Caco-2 (cell line): ENCODE data around the gene PROZ. TPM values are rescaled to one million over a fixed set of nuclear protein-coding genes. Genes with fewer than 3 reads are reported as not detected.

Source experiments
- BruUV-seq: library from RNA; stranded (reverse); fragments of 400-500 nt; replicated peaks from 2 replicates; lab custom pipeline; 2021; lab: Mats Ljungman, UMichigan
- CTCF ChIA-PET: fragments of 300-600 bp; sonication (Branson Sonifier 250); formaldehyde crosslinking; loops from one replicate; lab custom pipeline; 2022; ENCODE audit warnings: antibody characterized with exemption; lab: Charles Lee
- POLR2A ChIA-PET: fragments of 300-600 bp; sonication (Branson Sonifier 250); formaldehyde crosslinking; loops from one replicate; lab custom pipeline; 2022; ENCODE audit warnings: antibody characterized with exemption; lab: Charles Lee
- DNase-seq, 2 experiments: peaks; one replicate each; pipeline versions ENCODE4 v3.0.0 to v3.0.0-alpha.2; 2020 to 2022
- H3K27me3 ChIP-seq: replicated peaks from 2 replicates; pipeline ENCODE4 v1.6.0; 2011; ENCODE audit warnings: low read length; ENCODE audit not compliant: control insufficient read depth, insufficient read depth
- H3K36me3 ChIP-seq: 2 replicates; pipeline ENCODE4 v1.5.1; 2011; ENCODE audit warnings: low read length; ENCODE audit not compliant: control insufficient read depth, insufficient read depth
- H3K4me1 ChIP-seq: fragments of 250-450 bp; sonication (Bioruptor Pico); 2 replicates; pipeline ENCODE4 v1.5.1; 2020; ENCODE audit warnings: mild to moderate bottlenecking
- H3K4me3 ChIP-seq: 2 replicates; pipeline ENCODE4 v1.5.1; 2011; ENCODE audit warnings: low read depth, mild to moderate bottlenecking, control low read depth, low read length
- H3K9me3 ChIP-seq: fragments of 250-450 bp; sonication (Bioruptor Pico); 2 replicates; pipeline ENCODE4 v1.5.1; 2020; ENCODE audit warnings: mild to moderate bottlenecking, moderate library complexity
- H3K27ac Mint-ChIP-seq: one replicate; pipeline ENCODE4 v1.8.0; 2022; ENCODE audit warnings: mixed read lengths; ENCODE audit not compliant: unreplicated experiment
- H3K27me3 Mint-ChIP-seq: one replicate; pipeline ENCODE4 v1.8.0; 2022; ENCODE audit warnings: mixed read lengths; ENCODE audit not compliant: insufficient read depth, unreplicated experiment
- H3K36me3 Mint-ChIP-seq: one replicate; pipeline ENCODE4 v1.8.0; 2022; ENCODE audit warnings: mild to moderate bottlenecking, mixed read lengths; ENCODE audit not compliant: insufficient read depth, unreplicated experiment
- H3K4me1 Mint-ChIP-seq: one replicate; pipeline ENCODE4 v1.8.0; 2022; ENCODE audit warnings: low read depth, mixed read lengths; ENCODE audit not compliant: unreplicated experiment
- H3K4me3 Mint-ChIP-seq: one replicate; pipeline ENCODE4 v1.8.0; 2022; ENCODE audit warnings: mild to moderate bottlenecking, moderate library complexity, mixed read lengths; ENCODE audit not compliant: unreplicated experiment
- H3K9me3 Mint-ChIP-seq: one replicate; pipeline ENCODE4 v1.8.0; 2022; ENCODE audit warnings: mixed read lengths; ENCODE audit not compliant: unreplicated experiment
- intact Hi-C: fragments of 100-400 bp; cut with micrococcal nuclease; formaldehyde crosslinking; loops from one replicate; pipeline ENCODE4 v1.10.0; 2022; ENCODE audit not compliant: unreplicated experiment
- total RNA-seq: library from RNA; stranded (reverse); gene quantifications from 2 replicates; pipeline ENCODE4 v1.2.3, GENCODE V29; 2022
- TF ChIP-seq, protein P1 (sequence below), 2 experiments: fragments of 200-600 bp in 1 of 2; IDR thresholded peaks; 1 replicate in 1 of 2; 2 replicates in 1 of 2; pipeline versions ENCODE4 v1.5.1 to v1.8.0; 2011 to 2022; ENCODE audit warnings: antibody characterized with exemption in 1 of 2, control low read depth in 1 of 2, inconsistent platforms in 1 of 2, low read depth in 1 of 2, low read length in 1 of 2, mild to moderate bottlenecking in 1 of 2, moderate library complexity in 1 of 2; ENCODE audit not compliant: insufficient read depth in 1 of 2, severe bottlenecking in 1 of 2, unreplicated experiment in 1 of 2

PROZ gene
- total RNA-seq, 1 experiment from 2014 or later, result not detected

DNA sequence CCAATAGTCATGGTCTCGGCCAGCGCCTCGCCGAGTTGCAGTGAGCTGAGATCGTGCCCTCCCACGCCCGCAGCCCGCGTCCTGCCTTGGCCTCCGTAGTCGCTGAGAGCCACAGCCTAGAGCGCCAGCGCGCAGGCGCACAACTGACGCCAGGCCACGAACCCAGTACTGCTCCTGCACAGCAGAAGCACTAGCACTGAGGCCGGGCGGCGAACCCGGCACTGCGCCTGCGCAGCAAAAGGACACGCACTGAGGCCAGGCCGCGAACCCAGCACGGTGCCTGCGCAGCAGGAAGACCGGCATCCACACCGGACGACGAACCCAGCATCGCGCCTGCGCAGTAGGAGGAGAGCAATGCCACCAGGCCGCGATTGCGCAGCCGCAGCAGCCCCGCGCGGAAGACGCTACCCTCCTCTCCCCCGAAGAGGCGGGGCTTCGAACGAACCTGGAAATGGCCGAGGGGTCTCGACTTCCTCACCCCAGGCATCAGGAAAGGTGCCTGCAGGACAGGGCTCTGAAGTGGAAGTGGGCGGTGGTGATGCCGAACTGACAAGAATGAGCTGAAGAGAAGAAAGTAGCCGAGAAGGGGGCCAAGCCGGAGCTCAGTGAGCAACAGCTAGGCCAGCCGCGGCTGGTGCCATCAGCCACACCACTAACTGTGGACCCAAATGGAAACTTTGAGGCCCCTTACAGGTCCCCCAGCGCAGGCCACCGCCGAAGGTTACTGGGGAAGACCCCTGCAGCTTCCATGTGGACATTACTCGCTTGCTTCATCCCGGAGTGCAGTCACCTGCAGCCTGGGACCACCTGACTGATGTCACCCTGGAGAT is 28.3 kb upstream of the PROZ start:
- Mint-ChIP-seq H3K4me1 (no peaks in the 10 kb centered on the region), H3K27me3 (no peaks in the 10 kb centered on the region), H3K4me3 (no peak overlapping the region), H3K27ac (no peak overlapping the region), H3K9me3 (no peaks in the 10 kb centered on the region), H3K36me3 (no peaks in the 10 kb centered on the region)
- ChIA-PET CTCF (no interaction called here), POLR2A (no interaction called here)
- intact Hi-C loops, result no loop called here
- Histone ChIP-seq H3K4me1 (no peaks in the 10 kb centered on the region; the same call in 1 of the 2 replicates), H3K27me3 (no peaks in the 10 kb centered on the region), H3K36me3 (no peaks in the 10 kb centered on the region), H3K9me3 (no peaks in the 10 kb centered on the region), H3K4me3 (no peak overlapping the region)
- BruUV-seq, result no TSS peak
- no peak for DNase-seq
- TF ChIP-seq, protein P1, sequence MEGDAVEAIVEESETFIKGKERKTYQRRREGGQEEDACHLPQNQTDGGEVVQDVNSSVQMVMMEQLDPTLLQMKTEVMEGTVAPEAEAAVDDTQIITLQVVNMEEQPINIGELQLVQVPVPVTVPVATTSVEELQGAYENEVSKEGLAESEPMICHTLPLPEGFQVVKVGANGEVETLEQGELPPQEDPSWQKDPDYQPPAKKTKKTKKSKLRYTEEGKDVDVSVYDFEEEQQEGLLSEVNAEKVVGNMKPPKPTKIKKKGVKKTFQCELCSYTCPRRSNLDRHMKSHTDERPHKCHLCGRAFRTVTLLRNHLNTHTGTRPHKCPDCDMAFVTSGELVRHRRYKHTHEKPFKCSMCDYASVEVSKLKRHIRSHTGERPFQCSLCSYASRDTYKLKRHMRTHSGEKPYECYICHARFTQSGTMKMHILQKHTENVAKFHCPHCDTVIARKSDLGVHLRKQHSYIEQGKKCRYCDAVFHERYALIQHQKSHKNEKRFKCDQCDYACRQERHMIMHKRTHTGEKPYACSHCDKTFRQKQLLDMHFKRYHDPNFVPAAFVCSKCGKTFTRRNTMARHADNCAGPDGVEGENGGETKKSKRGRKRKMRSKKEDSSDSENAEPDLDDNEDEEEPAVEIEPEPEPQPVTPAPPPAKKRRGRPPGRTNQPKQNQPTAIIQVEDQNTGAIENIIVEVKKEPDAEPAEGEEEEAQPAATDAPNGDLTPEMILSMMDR (IDR thresholded peaks at IDR 0.05; ENCODE audit: insufficient read depth in 1 of 2, low read depth in 1 of 2, low read length in 1 of 2, severe bottlenecking in 1 of 2, unreplicated experiment in 1 of 2), result no peak

DNA sequence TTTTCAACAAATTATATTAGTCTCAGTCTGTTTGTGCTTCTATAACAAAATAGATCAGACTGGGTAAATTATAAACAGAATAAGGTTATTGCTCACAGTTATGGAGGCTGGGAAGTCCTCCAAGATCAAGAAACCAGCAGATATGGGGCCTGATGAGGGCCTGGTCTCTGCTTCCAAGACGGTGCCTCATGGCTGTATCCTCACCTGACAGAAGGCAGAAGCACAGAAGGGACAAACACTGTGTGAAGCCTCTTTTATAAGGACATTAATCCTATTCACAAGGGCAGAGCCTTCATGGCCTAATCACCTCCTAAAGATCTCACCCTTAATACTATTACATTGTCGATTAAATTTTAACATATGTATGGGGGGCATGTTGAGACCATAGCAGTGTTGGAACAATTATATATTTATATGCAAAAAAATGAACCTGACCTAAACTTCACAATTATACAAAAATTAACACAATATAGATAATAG is 23.1 kb upstream of the PROZ start:
- TF ChIP-seq, protein P1 (IDR thresholded peaks at IDR 0.05; ENCODE audit: insufficient read depth in 1 of 2, low read depth in 1 of 2, low read length in 1 of 2, severe bottlenecking in 1 of 2, unreplicated experiment in 1 of 2), result no peak
- Histone ChIP-seq H3K4me1 (0 out of 2 replicates have a peak, but pooled peaks cover 4% of the 10 kb centered on the region), H3K36me3 (no peaks in the 10 kb centered on the region), H3K9me3 (no peaks in the 10 kb centered on the region), H3K4me3 (no peak overlapping the region), H3K27me3 (no peaks in the 10 kb centered on the region)
- BruUV-seq, result no TSS peak
- no peaks in the 10 kb centered on the region for H3K4me1 Mint-ChIP-seq
- no peaks in the 10 kb centered on the region for H3K9me3 Mint-ChIP-seq
- H3K36me3 Mint-ChIP-seq, result no peaks in the 10 kb centered on the region
- DNase-seq, result no peak
- no peak overlapping the region for H3K4me3 Mint-ChIP-seq
- ChIA-PET POLR2A (no interaction called here), CTCF (no interaction called here)
- intact Hi-C loops, result no loop called here
- no peaks in the 10 kb centered on the region for H3K27me3 Mint-ChIP-seq
- H3K27ac Mint-ChIP-seq, result no peak overlapping the region

DNA sequence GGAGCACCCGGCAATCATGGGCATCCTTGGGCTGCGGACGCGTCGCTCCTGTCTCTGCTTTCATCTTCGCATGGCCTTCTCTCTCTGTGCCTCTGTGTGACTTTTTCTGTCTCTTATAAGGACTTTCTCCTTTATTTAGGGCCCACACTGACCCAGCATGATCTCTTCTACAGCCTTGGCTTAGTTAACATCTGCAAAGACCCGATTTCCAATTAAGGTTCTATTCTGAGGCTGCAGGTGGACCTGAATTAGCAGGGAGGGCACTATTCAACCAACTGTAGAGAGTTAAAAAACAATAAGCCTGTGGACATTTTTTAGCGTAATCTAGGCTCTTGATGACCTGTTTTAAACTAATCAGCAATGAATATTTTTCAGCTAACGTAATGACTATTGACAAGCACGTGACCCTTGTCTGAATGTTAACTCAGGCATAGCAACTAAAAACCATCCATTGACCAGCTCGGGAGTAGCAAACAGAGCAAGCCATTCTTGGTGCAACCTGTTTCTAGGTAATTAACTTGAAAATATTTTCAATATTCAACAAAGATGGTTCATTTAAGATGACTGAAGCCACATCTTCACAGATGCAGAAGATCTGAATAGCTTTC is 20.7 kb upstream of the PROZ start:
- H3K27me3 ChIP-seq, result no peaks in the 10 kb centered on the region
- Mint-ChIP-seq H3K4me3 (no peak overlapping the region), H3K27me3 (no peaks in the 10 kb centered on the region), H3K36me3 (no peaks in the 10 kb centered on the region), H3K9me3 (no peaks in the 10 kb centered on the region), H3K27ac (no peak overlapping the region), H3K4me1 (no peaks in the 10 kb centered on the region)
- no peak for DNase-seq
- peaks cover 2% of the 10 kb centered on the region; the same call in 1 of the 2 replicates for H3K36me3 ChIP-seq
- no TSS peak for BruUV-seq
- intact Hi-C loops, result no loop called here
- POLR2A ChIA-PET, result no interaction called here
- 0 out of 2 replicates have a peak, but pooled peaks cover 4% of the 10 kb centered on the region for H3K4me1 ChIP-seq
- TF ChIP-seq, protein P1 (IDR thresholded peaks at IDR 0.05; ENCODE audit: insufficient read depth in 1 of 2, low read depth in 1 of 2, low read length in 1 of 2, severe bottlenecking in 1 of 2, unreplicated experiment in 1 of 2), result no peak
- H3K9me3 ChIP-seq, result no peaks in the 10 kb centered on the region
- no peak overlapping the region for H3K4me3 ChIP-seq
- CTCF ChIA-PET, result no interaction called here
